DOHH2 (cell line): ENCODE data around the gene CNTN4.

Experiments used
- H3F3A ChIP-seq: fragments of 200-600 bp; sonication (generic), shearing (Covaris generic); 2 replicates; pipeline ENCODE4 v1.6.0; 2016; ENCODE audit warnings: antibody characterized with exemption, mild to moderate bottlenecking; ENCODE audit not compliant: control insufficient read depth, insufficient read depth
- H3K27ac ChIP-seq: fragments of 200-600 bp; sonication (generic); 2 replicates; pipeline ENCODE4 v1.5.1; 2014; ENCODE audit warnings: low read depth, mild to moderate bottlenecking, low read length, moderate library complexity
- H3K27me3 ChIP-seq: fragments of 200-600 bp; sonication (generic); 2 replicates; pipeline ENCODE4 v1.6.1; 2014; ENCODE audit warnings: mild to moderate bottlenecking, low read length, mixed read lengths; ENCODE audit not compliant: control insufficient read depth
- H3K36me3 ChIP-seq: fragments of 200-600 bp; sonication (generic); 2 replicates; pipeline ENCODE4 v1.6.1; 2014; ENCODE audit warnings: mild to moderate bottlenecking, low read length, moderate library complexity, mixed read lengths; ENCODE audit not compliant: control insufficient read depth
- H3K4me1 ChIP-seq: fragments of 200-600 bp; sonication (generic); 2 replicates; pipeline ENCODE4 v1.6.1; 2014; ENCODE audit warnings: mild to moderate bottlenecking, low read length, mixed read lengths; ENCODE audit not compliant: control insufficient read depth
- H3K4me2 ChIP-seq: fragments of 200-600 bp; sonication (generic); 2 replicates; pipeline ENCODE4 v1.6.0; 2014; ENCODE audit warnings: mild to moderate bottlenecking, low read length, moderate library complexity
- H3K4me3 ChIP-seq: fragments of 200-600 bp; sonication (generic); 2 replicates; pipeline ENCODE4 v1.5.1; 2014; ENCODE audit warnings: mild to moderate bottlenecking, low read length, mixed read lengths
- H3K79me2 ChIP-seq: fragments of 200-600 bp; sonication (generic); 2 replicates; pipeline ENCODE4 v1.6.1; 2014; ENCODE audit warnings: mild to moderate bottlenecking, low read length, mixed read lengths; ENCODE audit not compliant: control insufficient read depth
- H3K9me2 ChIP-seq: fragments of 200-600 bp; sonication (generic); replicated peaks from 2 replicates; pipeline ENCODE4 v1.6.1; 2014; ENCODE audit warnings: mild to moderate bottlenecking, low read length, mixed read lengths; ENCODE audit not compliant: control insufficient read depth
- H3K9me3 ChIP-seq: fragments of 200-600 bp; sonication (generic); 2 replicates; pipeline ENCODE4 v1.6.1; 2014; ENCODE audit warnings: antibody characterized with exemption, low read length, mixed read lengths; ENCODE audit not compliant: control insufficient read depth, insufficient read depth
- H4K20me1 ChIP-seq: fragments of 200-600 bp; sonication (generic); 2 replicates; pipeline ENCODE4 v1.6.0; 2014; ENCODE audit warnings: low read depth, mild to moderate bottlenecking, antibody characterized with exemption, low read length, moderate library complexity; ENCODE audit not compliant: control insufficient read depth, insufficient read depth
- EZH2phosphoT487 ChIP-seq: fragments of 200-600 bp; sonication (generic); IDR thresholded peaks from 2 replicates; pipeline ENCODE4 v1.6.1; 2017; ENCODE audit warnings: borderline replicate concordance, mild to moderate bottlenecking, antibody characterized with exemption, low read length, moderate library complexity, mixed read lengths
- TF ChIP-seq, protein P1 (sequence below): fragments of 200-600 bp; sonication (generic); IDR thresholded peaks from one replicate; pipeline ENCODE4 v1.5.1; 2014; ENCODE audit warnings: antibody characterized with exemption, mild to moderate bottlenecking, low read depth, low read length; ENCODE audit not compliant: poor library complexity, severe bottlenecking

Gene CNTN4

GRCh38 chr3:2133146-2133545 is 34.5 kb downstream of the CNTN4 start:
- Histone ChIP-seq H3K36me3 (no peaks in the 10 kb centered on the region), H3K4me1 (no peaks in the 10 kb centered on the region), H3F3A (no peaks in the 10 kb centered on the region), H4K20me1 (no peaks in the 10 kb centered on the region), H3K27me3 (no peaks in the 10 kb centered on the region), H3K27ac (no peak overlapping the region), H3K9me2 (no peaks in the 10 kb centered on the region), H3K79me2 (no peaks in the 10 kb centered on the region), H3K9me3 (no peaks in the 10 kb centered on the region), H3K4me2 (no peak overlapping the region), H3K4me3 (no peak overlapping the region)
- TF ChIP-seq EZH2phosphoT487 = no peak
- TF ChIP-seq, protein P1, sequence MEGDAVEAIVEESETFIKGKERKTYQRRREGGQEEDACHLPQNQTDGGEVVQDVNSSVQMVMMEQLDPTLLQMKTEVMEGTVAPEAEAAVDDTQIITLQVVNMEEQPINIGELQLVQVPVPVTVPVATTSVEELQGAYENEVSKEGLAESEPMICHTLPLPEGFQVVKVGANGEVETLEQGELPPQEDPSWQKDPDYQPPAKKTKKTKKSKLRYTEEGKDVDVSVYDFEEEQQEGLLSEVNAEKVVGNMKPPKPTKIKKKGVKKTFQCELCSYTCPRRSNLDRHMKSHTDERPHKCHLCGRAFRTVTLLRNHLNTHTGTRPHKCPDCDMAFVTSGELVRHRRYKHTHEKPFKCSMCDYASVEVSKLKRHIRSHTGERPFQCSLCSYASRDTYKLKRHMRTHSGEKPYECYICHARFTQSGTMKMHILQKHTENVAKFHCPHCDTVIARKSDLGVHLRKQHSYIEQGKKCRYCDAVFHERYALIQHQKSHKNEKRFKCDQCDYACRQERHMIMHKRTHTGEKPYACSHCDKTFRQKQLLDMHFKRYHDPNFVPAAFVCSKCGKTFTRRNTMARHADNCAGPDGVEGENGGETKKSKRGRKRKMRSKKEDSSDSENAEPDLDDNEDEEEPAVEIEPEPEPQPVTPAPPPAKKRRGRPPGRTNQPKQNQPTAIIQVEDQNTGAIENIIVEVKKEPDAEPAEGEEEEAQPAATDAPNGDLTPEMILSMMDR = no peak

DNA sequence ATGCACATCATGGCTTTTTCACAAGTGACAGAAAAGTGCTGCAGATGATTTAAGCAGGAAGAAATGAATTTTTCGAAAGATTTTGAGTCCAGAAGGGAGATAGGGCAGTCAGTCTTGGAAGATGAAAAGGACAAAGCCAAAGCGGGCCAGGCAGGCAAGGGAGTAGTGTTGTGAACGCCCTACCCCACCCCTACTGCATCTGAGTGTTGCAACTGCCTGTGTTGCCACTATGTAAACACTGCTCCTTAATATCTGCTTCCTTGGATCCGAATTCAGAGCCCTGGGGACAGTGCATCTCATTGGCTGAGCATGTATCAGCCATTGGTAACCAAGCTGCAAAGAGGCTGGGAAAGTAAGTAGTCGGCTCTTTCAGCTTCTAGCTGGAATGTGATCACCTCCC is 39.0 kb downstream of the CNTN4 start:
- Histone ChIP-seq H3K4me2 (no peak overlapping the region), H3K9me3 (no peaks in the 10 kb centered on the region), H3K79me2 (no peaks in the 10 kb centered on the region), H4K20me1 (no peaks in the 10 kb centered on the region), H3K9me2 (no peaks in the 10 kb centered on the region), H3K27ac (no peak overlapping the region), H3F3A (no peaks in the 10 kb centered on the region), H3K36me3 (no peaks in the 10 kb centered on the region), H3K4me1 (no peaks in the 10 kb centered on the region), H3K4me3 (no peak overlapping the region), H3K27me3 (no peaks in the 10 kb centered on the region)
- TF ChIP-seq, protein P1 = no peak
- no peak for TF ChIP-seq EZH2phosphoT487

GRCh38 chr3:2141482-2141881 is 42.8 kb downstream of the CNTN4 start:
- Histone ChIP-seq H4K20me1 (no peaks in the 10 kb centered on the region), H3K4me3 (no peak overlapping the region), H3K27me3 (no peaks in the 10 kb centered on the region), H3F3A (no peaks in the 10 kb centered on the region), H3K9me3 (no peaks in the 10 kb centered on the region), H3K36me3 (no peaks in the 10 kb centered on the region), H3K4me1 (no peaks in the 10 kb centered on the region), H3K27ac (no peak overlapping the region), H3K4me2 (no peak overlapping the region), H3K79me2 (no peaks in the 10 kb centered on the region), H3K9me2 (no peaks in the 10 kb centered on the region)
- TF ChIP-seq, protein P1 = no peak
- TF ChIP-seq EZH2phosphoT487 = no peak

- no peaks in the 10 kb centered on the region for H3K9me3 ChIP-seq
- H3K27ac ChIP-seq = no peak overlapping the region
- no peaks in the 10 kb centered on the region for H3K36me3 ChIP-seq
- no peak overlapping the region for H3K4me2 ChIP-seq
- no peak overlapping the region for H3K4me3 ChIP-seq
- no peaks in the 10 kb centered on the region for H4K20me1 ChIP-seq
- no peak for TF ChIP-seq EZH2phosphoT487
- TF ChIP-seq, protein P1 = no peak
- no peaks in the 10 kb centered on the region for H3K79me2 ChIP-seq
- H3K27me3 ChIP-seq = no peaks in the 10 kb centered on the region
- H3K9me2 ChIP-seq = no peaks in the 10 kb centered on the region
- H3K4me1 ChIP-seq = no peaks in the 10 kb centered on the region
- H3F3A ChIP-seq = no peaks in the 10 kb centered on the region
Measured at GRCh38 chr3:2148561-2149340, 50.1 kb downstream of the CNTN4 start.
